ENCODE results near the gene S100A14. TPM values are rescaled to one million over a fixed set of nuclear protein-coding genes. Genes with fewer than 3 reads are reported as not detected.

The S100A14 gene
- total and polyA plus RNA-seq, 2 of the 13 experiments (the other 11 are each of a cell fraction or from before 2014, with no cell fraction given) = 1.4 to 7.7 TPM

DNA sequence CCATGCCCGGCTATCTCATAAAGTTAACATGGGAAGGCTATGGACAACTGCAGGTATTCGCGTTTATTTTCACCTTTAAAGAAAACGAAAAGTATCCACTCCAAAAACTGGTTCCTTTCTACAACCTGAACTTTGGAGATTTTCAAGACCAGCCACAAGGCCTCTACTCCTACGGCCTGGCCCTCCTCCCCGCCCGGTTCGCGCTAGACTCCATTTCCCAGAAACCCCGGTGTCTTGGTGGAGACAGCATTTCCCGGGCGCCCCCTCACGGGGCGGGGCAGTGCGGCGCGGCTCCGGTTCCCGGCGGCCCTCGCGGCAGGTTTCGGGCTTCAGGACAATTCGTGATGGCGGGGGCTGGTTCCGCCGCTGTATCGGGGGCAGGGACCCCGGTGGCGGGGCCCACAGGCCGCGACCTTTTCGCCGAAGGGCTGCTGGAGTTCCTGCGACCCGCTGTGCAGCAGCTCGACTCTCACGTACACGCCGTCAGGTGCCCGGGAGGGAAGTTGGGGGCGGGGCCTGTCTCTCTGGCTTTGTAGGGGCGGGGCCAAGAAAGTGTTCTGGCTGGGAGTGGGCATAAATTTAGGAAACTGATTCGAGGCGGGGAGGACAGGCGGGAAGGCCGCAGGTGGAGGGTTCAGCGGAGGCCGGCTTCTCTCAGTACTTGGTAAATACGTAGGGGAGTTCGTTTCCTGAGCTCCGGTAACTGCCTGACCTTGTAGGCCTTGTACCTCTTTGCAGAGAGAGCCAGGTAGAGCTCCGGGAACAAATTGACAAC is 42.5 kb upstream of the S100A14 start, which contains the start of gene SNAPIN (continued):
- TF ChIP-seq, protein P1, sequence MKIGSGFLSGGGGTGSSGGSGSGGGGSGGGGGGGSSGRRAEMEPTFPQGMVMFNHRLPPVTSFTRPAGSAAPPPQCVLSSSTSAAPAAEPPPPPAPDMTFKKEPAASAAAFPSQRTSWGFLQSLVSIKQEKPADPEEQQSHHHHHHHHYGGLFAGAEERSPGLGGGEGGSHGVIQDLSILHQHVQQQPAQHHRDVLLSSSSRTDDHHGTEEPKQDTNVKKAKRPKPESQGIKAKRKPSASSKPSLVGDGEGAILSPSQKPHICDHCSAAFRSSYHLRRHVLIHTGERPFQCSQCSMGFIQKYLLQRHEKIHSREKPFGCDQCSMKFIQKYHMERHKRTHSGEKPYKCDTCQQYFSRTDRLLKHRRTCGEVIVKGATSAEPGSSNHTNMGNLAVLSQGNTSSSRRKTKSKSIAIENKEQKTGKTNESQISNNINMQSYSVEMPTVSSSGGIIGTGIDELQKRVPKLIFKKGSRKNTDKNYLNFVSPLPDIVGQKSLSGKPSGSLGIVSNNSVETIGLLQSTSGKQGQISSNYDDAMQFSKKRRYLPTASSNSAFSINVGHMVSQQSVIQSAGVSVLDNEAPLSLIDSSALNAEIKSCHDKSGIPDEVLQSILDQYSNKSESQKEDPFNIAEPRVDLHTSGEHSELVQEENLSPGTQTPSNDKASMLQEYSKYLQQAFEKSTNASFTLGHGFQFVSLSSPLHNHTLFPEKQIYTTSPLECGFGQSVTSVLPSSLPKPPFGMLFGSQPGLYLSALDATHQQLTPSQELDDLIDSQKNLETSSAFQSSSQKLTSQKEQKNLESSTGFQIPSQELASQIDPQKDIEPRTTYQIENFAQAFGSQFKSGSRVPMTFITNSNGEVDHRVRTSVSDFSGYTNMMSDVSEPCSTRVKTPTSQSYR (CRISPR knock-in tag; IDR thresholded peaks at IDR 0.05; ENCODE audit: borderline replicate concordance) = no peak; the same call in 1 of the 2 replicates
- peak; percentile 84 for TF ChIP-seq KAT8 (CRISPR knock-in tag; IDR thresholded peaks at IDR 0.05)
- peak; percentile 69 for TF ChIP-seq RBM39 (IDR thresholded peaks at IDR 0.05; ENCODE audit: low read depth, low read length, poor library complexity, severe bottlenecking)
- TF ChIP-seq, protein P2, sequence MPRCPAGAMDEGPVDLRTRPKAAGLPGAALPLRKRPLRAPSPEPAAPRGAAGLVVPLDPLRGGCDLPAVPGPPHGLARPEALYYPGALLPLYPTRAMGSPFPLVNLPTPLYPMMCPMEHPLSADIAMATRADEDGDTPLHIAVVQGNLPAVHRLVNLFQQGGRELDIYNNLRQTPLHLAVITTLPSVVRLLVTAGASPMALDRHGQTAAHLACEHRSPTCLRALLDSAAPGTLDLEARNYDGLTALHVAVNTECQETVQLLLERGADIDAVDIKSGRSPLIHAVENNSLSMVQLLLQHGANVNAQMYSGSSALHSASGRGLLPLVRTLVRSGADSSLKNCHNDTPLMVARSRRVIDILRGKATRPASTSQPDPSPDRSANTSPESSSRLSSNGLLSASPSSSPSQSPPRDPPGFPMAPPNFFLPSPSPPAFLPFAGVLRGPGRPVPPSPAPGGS (CRISPR knock-in tag; IDR thresholded peaks at IDR 0.05) = no peak
- peak in 1 of 2 experiments; percentile 75; a peak in 2 of 4 replicates for TF ChIP-seq KLF16 (CRISPR knock-in tag; IDR thresholded peaks at IDR 0.05)
- TF ChIP-seq ZNF780A (CRISPR knock-in tag; IDR thresholded peaks at IDR 0.05) = no peak
- TF ChIP-seq ZNF724P (CRISPR knock-in tag; IDR thresholded peaks at IDR 0.05; ENCODE audit: borderline replicate concordance) = no peak
- TF ChIP-seq, protein P3, sequence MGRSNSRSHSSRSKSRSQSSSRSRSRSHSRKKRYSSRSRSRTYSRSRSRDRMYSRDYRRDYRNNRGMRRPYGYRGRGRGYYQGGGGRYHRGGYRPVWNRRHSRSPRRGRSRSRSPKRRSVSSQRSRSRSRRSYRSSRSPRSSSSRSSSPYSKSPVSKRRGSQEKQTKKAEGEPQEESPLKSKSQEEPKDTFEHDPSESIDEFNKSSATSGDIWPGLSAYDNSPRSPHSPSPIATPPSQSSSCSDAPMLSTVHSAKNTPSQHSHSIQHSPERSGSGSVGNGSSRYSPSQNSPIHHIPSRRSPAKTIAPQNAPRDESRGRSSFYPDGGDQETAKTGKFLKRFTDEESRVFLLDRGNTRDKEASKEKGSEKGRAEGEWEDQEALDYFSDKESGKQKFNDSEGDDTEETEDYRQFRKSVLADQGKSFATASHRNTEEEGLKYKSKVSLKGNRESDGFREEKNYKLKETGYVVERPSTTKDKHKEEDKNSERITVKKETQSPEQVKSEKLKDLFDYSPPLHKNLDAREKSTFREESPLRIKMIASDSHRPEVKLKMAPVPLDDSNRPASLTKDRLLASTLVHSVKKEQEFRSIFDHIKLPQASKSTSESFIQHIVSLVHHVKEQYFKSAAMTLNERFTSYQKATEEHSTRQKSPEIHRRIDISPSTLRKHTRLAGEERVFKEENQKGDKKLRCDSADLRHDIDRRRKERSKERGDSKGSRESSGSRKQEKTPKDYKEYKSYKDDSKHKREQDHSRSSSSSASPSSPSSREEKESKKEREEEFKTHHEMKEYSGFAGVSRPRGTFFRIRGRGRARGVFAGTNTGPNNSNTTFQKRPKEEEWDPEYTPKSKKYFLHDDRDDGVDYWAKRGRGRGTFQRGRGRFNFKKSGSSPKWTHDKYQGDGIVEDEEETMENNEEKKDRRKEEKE (IDR thresholded peaks at IDR 0.05) = no peak
- 0 out of 2 replicates have a peak, but pooled peaks have one; percentile 16 for TF ChIP-seq SAFB2 (CRISPR knock-in tag; IDR thresholded peaks at IDR 0.05; ENCODE audit: borderline replicate concordance, low read depth)
- no peak for TF ChIP-seq ZFP62 (CRISPR knock-in tag; IDR thresholded peaks at IDR 0.05)
- 0 out of 2 replicates have a peak, but pooled peaks have one; percentile 37 for TF ChIP-seq ZSCAN21 (CRISPR knock-in tag; IDR thresholded peaks at IDR 0.05; ENCODE audit: borderline replicate concordance)
- TF ChIP-seq, protein P4, sequence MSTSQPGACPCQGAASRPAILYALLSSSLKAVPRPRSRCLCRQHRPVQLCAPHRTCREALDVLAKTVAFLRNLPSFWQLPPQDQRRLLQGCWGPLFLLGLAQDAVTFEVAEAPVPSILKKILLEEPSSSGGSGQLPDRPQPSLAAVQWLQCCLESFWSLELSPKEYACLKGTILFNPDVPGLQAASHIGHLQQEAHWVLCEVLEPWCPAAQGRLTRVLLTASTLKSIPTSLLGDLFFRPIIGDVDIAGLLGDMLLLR (CRISPR knock-in tag; IDR thresholded peaks at IDR 0.05) = no peak
- TF ChIP-seq, protein P5, sequence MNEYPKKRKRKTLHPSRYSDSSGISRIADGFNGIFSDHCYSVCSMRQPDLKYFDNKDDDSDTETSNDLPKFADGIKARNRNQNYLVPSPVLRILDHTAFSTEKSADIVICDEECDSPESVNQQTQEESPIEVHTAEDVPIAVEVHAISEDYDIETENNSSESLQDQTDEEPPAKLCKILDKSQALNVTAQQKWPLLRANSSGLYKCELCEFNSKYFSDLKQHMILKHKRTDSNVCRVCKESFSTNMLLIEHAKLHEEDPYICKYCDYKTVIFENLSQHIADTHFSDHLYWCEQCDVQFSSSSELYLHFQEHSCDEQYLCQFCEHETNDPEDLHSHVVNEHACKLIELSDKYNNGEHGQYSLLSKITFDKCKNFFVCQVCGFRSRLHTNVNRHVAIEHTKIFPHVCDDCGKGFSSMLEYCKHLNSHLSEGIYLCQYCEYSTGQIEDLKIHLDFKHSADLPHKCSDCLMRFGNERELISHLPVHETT (CRISPR knock-in tag; conservative IDR thresholded peaks at IDR 0.05) = no peak
- peak; percentile 56 for TF ChIP-seq AGO2 (optimal IDR thresholded peaks at IDR 0.05; ENCODE audit: low read depth, low read length)
- no peak for TF ChIP-seq ZNF446 (CRISPR knock-in tag; IDR thresholded peaks at IDR 0.05)
- TF ChIP-seq ZNF34 (CRISPR knock-in tag; IDR thresholded peaks at IDR 0.05; ENCODE audit: borderline replicate concordance) = no peak
- TF ChIP-seq, protein P6, sequence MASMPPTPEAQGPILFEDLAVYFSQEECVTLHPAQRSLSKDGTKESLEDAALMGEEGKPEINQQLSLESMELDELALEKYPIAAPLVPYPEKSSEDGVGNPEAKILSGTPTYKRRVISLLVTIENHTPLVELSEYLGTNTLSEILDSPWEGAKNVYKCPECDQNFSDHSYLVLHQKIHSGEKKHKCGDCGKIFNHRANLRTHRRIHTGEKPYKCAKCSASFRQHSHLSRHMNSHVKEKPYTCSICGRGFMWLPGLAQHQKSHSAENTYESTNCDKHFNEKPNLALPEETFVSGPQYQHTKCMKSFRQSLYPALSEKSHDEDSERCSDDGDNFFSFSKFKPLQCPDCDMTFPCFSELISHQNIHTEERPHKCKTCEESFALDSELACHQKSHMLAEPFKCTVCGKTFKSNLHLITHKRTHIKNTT (CRISPR knock-in tag; IDR thresholded peaks at IDR 0.05) = no peak
- no peak for TF ChIP-seq PAX8 (CRISPR knock-in tag; IDR thresholded peaks at IDR 0.05; ENCODE audit: borderline replicate concordance)

Measured in HepG2 (cell line).